ENCODE measurements around the gene IGF1R. TPM values are rescaled to one million over a fixed set of nuclear protein-coding genes. Genes with fewer than 3 reads are reported as not detected.

Gene IGF1R
- total and polyA plus RNA-seq, 2 of the 13 experiments (the other 11 are each of a cell fraction or from before 2014, with no cell fraction given), result 15.9 to 18.4 TPM

GRCh38 chr15:98955961-98956723, 307.8 kb downstream of the IGF1R start:
- ChIA-PET POLR2A (no interaction called here), CTCF (ENCODE audit: low intra/inter-chr PET ratio, low total read pairs) (no interaction called here)
- Histone ChIP-seq H3K9ac (ENCODE audit: insufficient read depth, low read depth, low read length) (no peak overlapping the region), H3K4me1 (ENCODE audit: insufficient read depth, low read length) (peaks cover 11% of the 10 kb centered on the region), H3K4me2 (ENCODE audit: low read depth, low read length) (no peak overlapping the region), H4K20me1 (ENCODE audit: insufficient read depth, low read length) (no peaks in the 10 kb centered on the region), H3K4me3 (replicated peaks in 1 of 3; ENCODE audit: insufficient read depth in 1 of 3, low read depth in 2 of 3, low read length in 3 of 3) (no peak overlapping the region), H2AFZ (ENCODE audit: low read length) (no peak overlapping the region), H3K9me3 (ENCODE audit: low read length) (no peaks in the 10 kb centered on the region), H3K36me3 (replicated peaks in 1 of 2; ENCODE audit: control insufficient read depth in 1 of 2, insufficient read depth in 2 of 2, low read length in 2 of 2) (peaks cover 32 to 65% of the 10 kb centered on the region in 2 experiments), H3K27me3 (ENCODE audit: control insufficient read depth in 1 of 2, insufficient read depth in 2 of 2, low read length in 2 of 2) (no peaks in the 10 kb centered on the region), H3K27ac (ENCODE audit: extremely low read length, insufficient read depth, low read length) (no peak overlapping the region), H3K79me2 (ENCODE audit: insufficient read depth, low read length) (no peaks in the 10 kb centered on the region)
- ATAC-seq, result no peak
- DNase-seq (ENCODE audit: low spot score), result no peak
- 98% methylated on average over 23 of the region's 25 CpGs for WGBS (ENCODE audit: low lambda C conversion rate)
- in situ Hi-C loops (cut with HindIII; ENCODE audit: extremely low pct_ligation_motif_present, low pct_unique_long_range_greater_than_20kb), result no loop called here
- no peak for TF ChIP-seq ZNF678 (CRISPR knock-in tag; IDR thresholded peaks at IDR 0.05)
- no peak for TF ChIP-seq ZNF253 (CRISPR knock-in tag; IDR thresholded peaks at IDR 0.05; ENCODE audit: borderline replicate concordance)
- no peak for TF ChIP-seq PHF8 (CRISPR knock-in tag; IDR thresholded peaks at IDR 0.05)
- no peak for TF ChIP-seq ZNF276 (CRISPR knock-in tag; IDR thresholded peaks at IDR 0.05; ENCODE audit: low read depth)
- intact Hi-C loops (cut with micrococcal nuclease; ENCODE audit: unreplicated experiment), result no loop called here
- FAIRE-seq, result no peak
- BruUV-seq (replicated peaks), result no TSS peak

- ChIA-PET POLR2A (no interaction called here), CTCF (ENCODE audit: low intra/inter-chr PET ratio, low total read pairs) (no interaction called here)
- Histone ChIP-seq H3K4me3 (replicated peaks in 1 of 3; ENCODE audit: insufficient read depth in 1 of 3, low read depth in 2 of 3, low read length in 3 of 3) (no peak overlapping the region), H3K9me3 (ENCODE audit: low read length) (no peaks in the 10 kb centered on the region), H3K4me1 (ENCODE audit: insufficient read depth, low read length) (peaks cover 3% of the 10 kb centered on the region), H3K27ac (ENCODE audit: extremely low read length, insufficient read depth, low read length) (no peak overlapping the region), H3K4me2 (ENCODE audit: low read depth, low read length) (no peak overlapping the region), H3K27me3 (ENCODE audit: control insufficient read depth in 1 of 2, insufficient read depth in 2 of 2, low read length in 2 of 2) (no peaks in the 10 kb centered on the region), H3K79me2 (ENCODE audit: insufficient read depth, low read length) (no peaks in the 10 kb centered on the region), H3K9ac (ENCODE audit: insufficient read depth, low read depth, low read length) (no peak overlapping the region), H3K36me3 (replicated peaks in 1 of 2; ENCODE audit: control insufficient read depth in 1 of 2, insufficient read depth in 2 of 2, low read length in 2 of 2) (peaks cover 36 to 64% of the 10 kb centered on the region in 2 experiments), H2AFZ (ENCODE audit: low read length) (no peak overlapping the region), H4K20me1 (ENCODE audit: insufficient read depth, low read length) (no peaks in the 10 kb centered on the region)
- BruUV-seq (replicated peaks), result no TSS peak
- ATAC-seq, result no peak
- WGBS (ENCODE audit: low lambda C conversion rate), result 96% methylated on average over 25 of the region's 39 CpGs
- TF ChIP-seq SSRP1 (CRISPR knock-in tag; IDR thresholded peaks at IDR 0.05) (no peak), ZBTB33 (CRISPR knock-in tag; IDR thresholded peaks at IDR 0.05) (peak; percentile 72), ZNF644 (CRISPR knock-in tag; IDR thresholded peaks at IDR 0.05; ENCODE audit: low read depth) (no peak), NFKBIZ (CRISPR knock-in tag; IDR thresholded peaks at IDR 0.05) (no peak), HDAC2 (CRISPR knock-in tag; IDR thresholded peaks at IDR 0.05) (no peak), PHF8 (CRISPR knock-in tag; IDR thresholded peaks at IDR 0.05) (no peak), JUN (CRISPR knock-in tag; IDR thresholded peaks at IDR 0.05) (no peak), TFE3 (CRISPR knock-in tag; IDR thresholded peaks at IDR 0.05) (no peak)
- in situ Hi-C loops (cut with HindIII; ENCODE audit: extremely low pct_ligation_motif_present, low pct_unique_long_range_greater_than_20kb), result no loop called here
- DNase-seq (ENCODE audit: low spot score), result no peak
- intact Hi-C loops (cut with micrococcal nuclease; ENCODE audit: unreplicated experiment), result no loop called here
- FAIRE-seq, result no peak
Observed at GRCh38 chr15:98956796-98957553, 308.6 kb downstream of the IGF1R start.
